GM12891 (cell line): ENCODE measurements around the gene C12orf75.

Source experiments
- POLR2AphosphoS5 ChIP-seq: IDR thresholded peaks from 2 replicates; pipeline ENCODE4 v1.6.1; 2011; ENCODE audit warnings: low read depth, low read length, control low read depth
- TAF1 ChIP-seq: IDR thresholded peaks from 2 replicates; pipeline ENCODE4 v1.6.1; 2011; ENCODE audit warnings: low read depth, low read length, control low read depth

GRCh38 chr12:105419606-105420005, 89.1 kb downstream of the C12orf75 start:
- TF ChIP-seq POLR2AphosphoS5 (no peak), TAF1 (no peak)
